SK-N-SH treated with all-trans-retinoic acid at 6 μM for 48 hours (cell line): ENCODE measurements around the gene LRRFIP1.

Experiments
- ATAC-seq: fragments of 200-7000 bp; cut with Tn5 transposase; 3 replicates; pipeline ENCODE4 v1.9.1; 2020; ENCODE audit warnings: mild to moderate bottlenecking, moderate library complexity
- ARNTL ChIP-seq: fragments of 450-650 bp; formaldehyde crosslinking; IDR thresholded peaks from 2 replicates; pipeline ENCODE4 v1.5.0; 2020; ENCODE audit warnings: low read depth, mild to moderate bottlenecking, moderate library complexity, borderline replicate concordance
- BACH2 ChIP-seq: fragments of 250-450 bp; sonication (Bioruptor Pico); IDR thresholded peaks from 2 replicates; pipeline ENCODE4 v1.9.0; 2021; ENCODE audit warnings: mild to moderate bottlenecking, borderline replicate concordance
- CREB5 ChIP-seq: fragments of 250-450 bp; sonication (Bioruptor Pico); IDR thresholded peaks from 2 replicates; pipeline ENCODE4 v1.5.1; 2020; ENCODE audit warnings: low read depth, mild to moderate bottlenecking, moderate library complexity
- CSDC2 ChIP-seq: fragments of 250-450 bp; sonication (Bioruptor Pico); IDR thresholded peaks from 2 replicates; pipeline ENCODE4 v1.5.0; 2020; ENCODE audit warnings: mild to moderate bottlenecking, moderate library complexity
- CSRNP3 ChIP-seq: fragments of 250-450 bp; sonication (Bioruptor Pico); IDR thresholded peaks from 2 replicates; pipeline ENCODE4 v1.5.1; 2021; ENCODE audit warnings: mild to moderate bottlenecking, moderate library complexity
- ESRRG ChIP-seq: fragments of 250-450 bp; sonication (Bioruptor Pico); IDR thresholded peaks from 2 replicates; pipeline ENCODE4 v1.6.1; 2021; ENCODE audit warnings: mild to moderate bottlenecking
- GLIS3 ChIP-seq: fragments of 250-450 bp; sonication (Bioruptor Pico); IDR thresholded peaks from 2 replicates; pipeline ENCODE4 v1.5.0; 2020; ENCODE audit warnings: mild to moderate bottlenecking, moderate library complexity
- ISL1 ChIP-seq: fragments of 250-450 bp; sonication (Bioruptor Pico); IDR thresholded peaks from 2 replicates; pipeline ENCODE4 v2.1.2; 2022; ENCODE audit warnings: mild to moderate bottlenecking, moderate library complexity
- OSR1 ChIP-seq: fragments of 250-450 bp; sonication (Bioruptor Pico); IDR thresholded peaks from 2 replicates; pipeline ENCODE4 v1.8.0; 2022; ENCODE audit warnings: moderate library complexity, mild to moderate bottlenecking, inconsistent platforms
- PATZ1 ChIP-seq: fragments of 250-450 bp; sonication (Bioruptor Pico); IDR thresholded peaks from 2 replicates; pipeline ENCODE4 v1.8.0; 2020; ENCODE audit warnings: mild to moderate bottlenecking, moderate library complexity, borderline replicate concordance
- RARB ChIP-seq: fragments of 250-450 bp; sonication (Bioruptor Pico); IDR thresholded peaks from 2 replicates; pipeline ENCODE4 v1.8.0; 2021; ENCODE audit warnings: mild to moderate bottlenecking, moderate library complexity
- SNAI2 ChIP-seq: fragments of 250-450 bp; sonication (Bioruptor Pico); IDR thresholded peaks from 2 replicates; pipeline ENCODE4 v1.5.0; 2020; ENCODE audit warnings: mild to moderate bottlenecking, moderate library complexity
- TCF4 ChIP-seq: fragments of 250-450 bp; sonication (Bioruptor Pico); IDR thresholded peaks from 2 replicates; pipeline ENCODE4 v1.8.0; 2021; ENCODE audit warnings: mild to moderate bottlenecking, moderate library complexity, borderline replicate concordance
- TOX ChIP-seq: fragments of 250-450 bp; sonication (Bioruptor Pico); IDR thresholded peaks from 2 replicates; pipeline ENCODE4 v1.8.0; 2021; ENCODE audit warnings: mild to moderate bottlenecking, moderate library complexity, borderline replicate concordance
- TSHZ2 ChIP-seq: fragments of 250-450 bp; sonication (Bioruptor Pico); IDR thresholded peaks from 2 replicates; pipeline ENCODE4 v1.5.0; 2020; ENCODE audit warnings: mild to moderate bottlenecking, moderate library complexity
- ZC3H10 ChIP-seq: fragments of 250-450 bp; sonication (Bioruptor Pico); IDR thresholded peaks from 2 replicates; pipeline ENCODE4 v1.5.1; 2021; ENCODE audit warnings: mild to moderate bottlenecking, moderate library complexity
- ZFP3 ChIP-seq: fragments of 250-450 bp; sonication (Bioruptor Pico); IDR thresholded peaks from 2 replicates; pipeline ENCODE4 v1.5.0; 2020; ENCODE audit warnings: mild to moderate bottlenecking, moderate library complexity
- ZFP30 ChIP-seq: fragments of 450-650 bp; formaldehyde crosslinking; IDR thresholded peaks from 2 replicates; pipeline ENCODE4 v1.5.0; 2022; ENCODE audit warnings: mild to moderate bottlenecking, moderate library complexity
- ZNF565 ChIP-seq: fragments of 450-650 bp; formaldehyde crosslinking; conservative IDR thresholded peaks from 2 replicates; pipeline ENCODE4 v1.5.0; 2020; ENCODE audit warnings: low read depth, mild to moderate bottlenecking, moderate library complexity
- ZNF70 ChIP-seq: fragments of 450-650 bp; formaldehyde crosslinking; IDR thresholded peaks from 2 replicates; pipeline ENCODE4 v1.5.0; 2020; ENCODE audit warnings: mild to moderate bottlenecking, moderate library complexity
- ZNF8 ChIP-seq: fragments of 450-650 bp; formaldehyde crosslinking; IDR thresholded peaks from 2 replicates; pipeline ENCODE4 v1.5.0; 2020; ENCODE audit warnings: mild to moderate bottlenecking, moderate library complexity

The LRRFIP1 gene

GRCh38 chr2:237738255-237738654, 110.9 kb downstream of the LRRFIP1 start:
- TF ChIP-seq ESRRG (CRISPR knock-in tag) (no peak), PATZ1 (CRISPR knock-in tag) (no peak), SNAI2 (CRISPR knock-in tag) (no peak), ARNTL (no peak), ISL1 (no peak), ZNF565 (CRISPR knock-in tag) (no peak), OSR1 (CRISPR knock-in tag) (no peak), RARB (CRISPR knock-in tag) (no peak), GLIS3 (CRISPR knock-in tag) (no peak), CSRNP3 (CRISPR knock-in tag) (no peak), TOX (no peak)
- no peak for ATAC-seq

GRCh38 chr2:237739101-237739500, 111.7 kb downstream of the LRRFIP1 start:
- no peak for ATAC-seq
- TF ChIP-seq OSR1 (CRISPR knock-in tag) = no peak
- no peak for TF ChIP-seq TCF4 (CRISPR knock-in tag)
- TF ChIP-seq TOX = no peak
- no peak for TF ChIP-seq ZNF70 (CRISPR knock-in tag)
- TF ChIP-seq SNAI2 (CRISPR knock-in tag) = no peak

GRCh38 chr2:237742191-237742590, 114.8 kb downstream of the LRRFIP1 start:
- TF ChIP-seq CSDC2 (no peak), PATZ1 (CRISPR knock-in tag) (no peak), ZFP30 (CRISPR knock-in tag) (no peak), GLIS3 (CRISPR knock-in tag) (no peak), BACH2 (CRISPR knock-in tag) (no peak), RARB (CRISPR knock-in tag) (no peak), ISL1 (no peak), TSHZ2 (CRISPR knock-in tag) (no peak)
- ATAC-seq = no peak

GRCh38 chr2:237742614-237743013, 115.2 kb downstream of the LRRFIP1 start:
- TF ChIP-seq TSHZ2 (CRISPR knock-in tag) (no peak), ZNF8 (CRISPR knock-in tag) (no peak), TCF4 (CRISPR knock-in tag) (no peak), ZFP30 (CRISPR knock-in tag) (no peak), OSR1 (CRISPR knock-in tag) (no peak), TOX (no peak), GLIS3 (CRISPR knock-in tag) (no peak), CREB5 (CRISPR knock-in tag) (no peak), ZC3H10 (CRISPR knock-in tag) (no peak), ZFP3 (no peak), ESRRG (CRISPR knock-in tag) (no peak), CSDC2 (no peak)
- no peak for ATAC-seq
